RWPE2 (cell line): Measurements from ENCODE around the gene PPP1R26.

Experiments used
- ATAC-seq: fragments of 200-7000 bp; cut with Tn5 transposase; 3 replicates; pipeline ENCODE4 v1.9.1; 2021; ENCODE audit warnings: low read depth
- DNase-seq: peaks from one replicate; pipeline ENCODE4 v3.0.0-alpha.2; 2020; ENCODE audit warnings: low spot score
- H3K27ac ChIP-seq: fragments of 450-650 bp; 2 replicates; pipeline ENCODE4 v1.5.1; 2017; ENCODE audit warnings: mild to moderate bottlenecking; ENCODE audit not compliant: poor library complexity, severe bottlenecking
- H3K27me3 ChIP-seq: fragments of 250-450 bp; sonication (Bioruptor Pico); 2 replicates; pipeline ENCODE4 v1.5.1; 2021; ENCODE audit warnings: mild to moderate bottlenecking, moderate library complexity; ENCODE audit not compliant: insufficient read depth, poor library complexity, severe bottlenecking
- H3K36me3 ChIP-seq: fragments of 250-450 bp; sonication (Bioruptor Pico); 2 replicates; pipeline ENCODE4 v1.5.1; 2020; ENCODE audit warnings: low read depth, mild to moderate bottlenecking, moderate library complexity
- H3K4me1 ChIP-seq: fragments of 250-450 bp; sonication (Bioruptor Pico); 2 replicates; pipeline ENCODE4 v1.5.1; 2021; ENCODE audit warnings: mild to moderate bottlenecking, moderate library complexity; ENCODE audit not compliant: insufficient read depth, poor library complexity, severe bottlenecking
- H3K4me3 ChIP-seq: fragments of 250-450 bp; sonication (Bioruptor Pico); 2 replicates; pipeline ENCODE4 v1.5.1; 2021; ENCODE audit warnings: mild to moderate bottlenecking, moderate library complexity; ENCODE audit not compliant: severe bottlenecking
- H3K9me3 ChIP-seq: fragments of 250-450 bp; sonication (Bioruptor Pico); 2 replicates; pipeline ENCODE4 v1.5.1; 2021; ENCODE audit warnings: mild to moderate bottlenecking, moderate library complexity; ENCODE audit not compliant: severe bottlenecking
- CTCF ChIP-seq: fragments of 450-650 bp; IDR thresholded peaks from one replicate; pipeline ENCODE4 v1.5.1; 2017; ENCODE audit warnings: mild to moderate bottlenecking, moderate library complexity; ENCODE audit not compliant: poor library complexity, severe bottlenecking

The PPP1R26 gene

GRCh38 chr9:135502168-135502872 is 22.7 kb downstream of the PPP1R26 start:
- no peak for ATAC-seq
- Histone ChIP-seq H3K36me3 (peaks cover 31% of the 10 kb centered on the region), H3K4me1 (no peaks in the 10 kb centered on the region), H3K27me3 (no peaks in the 10 kb centered on the region), H3K27ac (no peak overlapping the region), H3K4me3 (no peak overlapping the region), H3K9me3 (no peaks in the 10 kb centered on the region)
- DNase-seq, result peak; percentile 47
- no peak for TF ChIP-seq CTCF

DNA sequence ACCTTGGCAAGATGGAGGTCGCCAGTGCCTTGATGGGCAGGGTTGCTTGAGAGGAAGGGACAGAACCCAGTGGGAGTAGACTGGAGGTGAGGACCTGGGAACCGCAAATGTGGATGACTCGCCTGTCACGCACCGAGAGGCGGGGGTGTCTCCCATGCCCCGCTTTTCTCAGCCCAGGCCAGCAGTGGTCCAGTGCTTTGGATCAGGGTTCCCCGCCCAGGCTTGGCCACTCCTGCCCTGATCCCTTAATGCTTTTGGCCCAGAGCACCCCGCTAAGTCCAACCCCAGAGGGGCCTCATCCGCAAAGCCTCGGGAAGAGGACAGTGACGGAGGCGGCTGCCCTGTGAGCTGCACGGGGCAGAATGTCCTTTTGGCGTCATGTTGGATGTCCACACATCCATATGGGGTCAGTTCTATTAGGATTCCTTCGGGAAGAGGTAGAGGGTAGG is 23.3 kb downstream of the PPP1R26 start:
- no peak for ATAC-seq
- no peaks in the 10 kb centered on the region for H3K4me1 ChIP-seq
- H3K4me3 ChIP-seq, result no peak overlapping the region
- DNase-seq, result peak; percentile 47
- TF ChIP-seq CTCF, result no peak
- no peaks in the 10 kb centered on the region for H3K9me3 ChIP-seq
- no peak overlapping the region for H3K27ac ChIP-seq
- no peaks in the 10 kb centered on the region for H3K27me3 ChIP-seq
- peaks cover 31% of the 10 kb centered on the region for H3K36me3 ChIP-seq

- peaks cover 31% of the 10 kb centered on the region for H3K36me3 ChIP-seq
- no peak for ATAC-seq
- no peaks in the 10 kb centered on the region for H3K4me1 ChIP-seq
- no peak for TF ChIP-seq CTCF
- no peak overlapping the region for H3K4me3 ChIP-seq
- H3K9me3 ChIP-seq, result no peaks in the 10 kb centered on the region
- H3K27ac ChIP-seq, result no peak overlapping the region
- no peaks in the 10 kb centered on the region for H3K27me3 ChIP-seq
- peak; percentile 55 for DNase-seq
Observed at GRCh38 chr9:135503371-135504261, 24.0 kb downstream of the PPP1R26 start.

DNA sequence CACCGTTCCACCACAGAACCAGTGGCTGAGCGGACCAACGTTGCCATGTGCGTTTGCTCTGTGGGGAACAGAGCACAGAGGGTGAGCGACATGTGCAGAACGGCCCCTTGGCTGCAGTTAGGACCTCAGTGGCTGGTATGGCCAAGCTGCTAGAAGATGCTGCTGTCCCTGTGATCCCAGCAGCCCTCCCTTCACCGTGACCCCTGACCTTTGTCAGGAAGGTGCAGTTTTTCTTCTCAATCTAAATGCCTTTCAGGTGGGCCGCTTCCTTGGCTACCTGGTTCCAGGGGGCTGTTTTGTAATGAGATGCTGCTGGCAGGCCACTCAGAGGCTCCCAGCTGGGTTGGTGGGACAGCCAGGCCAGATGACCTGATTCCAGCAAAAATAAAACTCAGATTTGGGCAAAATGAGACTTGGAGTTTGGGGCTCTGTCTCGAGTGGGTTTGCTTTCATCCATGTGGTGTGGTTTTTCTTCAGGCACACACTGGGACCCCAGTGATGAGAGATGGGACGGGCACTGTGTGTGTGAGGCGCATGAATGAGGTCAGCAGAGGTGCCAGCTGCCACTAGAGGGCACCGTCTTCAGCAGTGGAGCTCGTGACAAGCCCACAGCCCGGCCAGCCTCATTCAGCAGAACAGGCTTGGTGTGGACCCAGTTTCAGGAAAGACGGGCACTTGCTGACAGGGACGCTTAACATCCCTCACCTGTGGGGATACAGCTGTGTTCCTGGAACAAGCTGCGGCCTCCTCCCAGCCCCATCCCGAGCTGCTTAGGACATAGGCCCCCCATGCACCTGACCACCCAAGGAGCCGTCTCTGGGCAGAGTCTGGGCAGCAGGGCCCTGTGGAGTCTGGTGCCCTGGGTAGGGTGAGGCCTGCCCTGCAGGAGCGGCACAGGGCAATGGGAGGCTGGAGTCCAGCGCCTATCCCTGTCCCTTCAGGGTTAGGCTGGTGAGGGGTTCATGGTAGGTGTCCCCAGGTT is 25.0 kb downstream of the PPP1R26 start:
- no peak overlapping the region for H3K27ac ChIP-seq
- no peaks in the 10 kb centered on the region for H3K9me3 ChIP-seq
- no peaks in the 10 kb centered on the region for H3K27me3 ChIP-seq
- H3K4me1 ChIP-seq, result no peaks in the 10 kb centered on the region
- H3K36me3 ChIP-seq, result peaks cover 31% of the 10 kb centered on the region
- DNase-seq (peak; percentile 66), ATAC-seq (peak; percentile 43; the same call in 2 of the 3 replicates)
- TF ChIP-seq CTCF, result peak; percentile 76
- no peak overlapping the region for H3K4me3 ChIP-seq
